ENCODE measurements around the gene BBX.
A peak's percentile ranks its signal among the peaks of the same experiment; 100 is the strongest.

BBX gene

GRCh38 chr3:107522510-107523288, at the start of gene BBX:
TSS of gene BBX (plus strand) at chr3:107522962. CDS start at chr3:107710461, 187,499 bp downstream.
- peak; percentile 85 for DNase-seq

- no peak for DNase-seq
Measured at GRCh38 chr3:107476462-107476861, 46.3 kb upstream of the BBX start.

- no peak for DNase-seq
Measured at GRCh38 chr3:107487490-107487889, 35.3 kb upstream of the BBX start.

- no peak for DNase-seq
Measured at GRCh38 chr3:107488942-107489341, 33.8 kb upstream of the BBX start.

- no peak for DNase-seq
Measured at GRCh38 chr3:107493134-107493533, 29.6 kb upstream of the BBX start.

GRCh38 chr3:107496855-107497254, 25.9 kb upstream of the BBX start:
- DNase-seq: no peak

GRCh38 chr3:107498646-107499045, 24.1 kb upstream of the BBX start:
- DNase-seq: no peak

- no peak for DNase-seq
Measured at GRCh38 chr3:107506458-107506857, 16.3 kb upstream of the BBX start.

- DNase-seq: no peak
Measured at GRCh38 chr3:107508331-107508730, 14.4 kb upstream of the BBX start.

GRCh38 chr3:107512108-107512507, 10.7 kb upstream of the BBX start:
- no peak for DNase-seq

- DNase-seq: no peak
Measured at GRCh38 chr3:107514453-107514852, 8.3 kb upstream of the BBX start.

- DNase-seq: no peak
Measured at GRCh38 chr3:107516475-107516874, 6.3 kb upstream of the BBX start.

GRCh38 chr3:107520535-107520934, 2.2 kb upstream of the BBX start:
- DNase-seq: no peak

GRCh38 chr3:107521469-107522059, 1.2 kb upstream of the BBX start:
- DNase-seq: no peak

- DNase-seq: peak; percentile 74
Measured at GRCh38 chr3:107523289-107523538, 452 bp downstream of the BBX start.

GRCh38 chr3:107523539-107524325, 970 bp downstream of the BBX start:
- peak; percentile 74 for DNase-seq

GRCh38 chr3:107524326-107524840, 1.6 kb downstream of the BBX start:
- DNase-seq: peak; percentile 10

GRCh38 chr3:107524841-107525643, 2.3 kb downstream of the BBX start:
- DNase-seq: peak; percentile 32

- DNase-seq: peak; percentile 13
Measured at GRCh38 chr3:107525644-107526305, 3.0 kb downstream of the BBX start.

GRCh38 chr3:107531917-107532469, 9.2 kb downstream of the BBX start:
- DNase-seq: no peak

- DNase-seq: no peak
Measured at GRCh38 chr3:107540857-107541256, 18.1 kb downstream of the BBX start.

GRCh38 chr3:107542665-107543064, 19.9 kb downstream of the BBX start:
- no peak for DNase-seq
